ENCODE data around the gene PCDHA11.
"Not testable (repeated sequence)": the region's sequence is repeated elsewhere in the genome, so short reads cannot be mapped to it uniquely, and the experiment has no call there.

PCDHA11 gene

GRCh38 chr5:140842798-140843733 lies 25.7 kb upstream of the PCDHA11 start:
- DNase-seq (ENCODE audit: insufficient read length, low spot score) (no peak), FAIRE-seq (no peak)
- TF ChIP-seq, protein P1, sequence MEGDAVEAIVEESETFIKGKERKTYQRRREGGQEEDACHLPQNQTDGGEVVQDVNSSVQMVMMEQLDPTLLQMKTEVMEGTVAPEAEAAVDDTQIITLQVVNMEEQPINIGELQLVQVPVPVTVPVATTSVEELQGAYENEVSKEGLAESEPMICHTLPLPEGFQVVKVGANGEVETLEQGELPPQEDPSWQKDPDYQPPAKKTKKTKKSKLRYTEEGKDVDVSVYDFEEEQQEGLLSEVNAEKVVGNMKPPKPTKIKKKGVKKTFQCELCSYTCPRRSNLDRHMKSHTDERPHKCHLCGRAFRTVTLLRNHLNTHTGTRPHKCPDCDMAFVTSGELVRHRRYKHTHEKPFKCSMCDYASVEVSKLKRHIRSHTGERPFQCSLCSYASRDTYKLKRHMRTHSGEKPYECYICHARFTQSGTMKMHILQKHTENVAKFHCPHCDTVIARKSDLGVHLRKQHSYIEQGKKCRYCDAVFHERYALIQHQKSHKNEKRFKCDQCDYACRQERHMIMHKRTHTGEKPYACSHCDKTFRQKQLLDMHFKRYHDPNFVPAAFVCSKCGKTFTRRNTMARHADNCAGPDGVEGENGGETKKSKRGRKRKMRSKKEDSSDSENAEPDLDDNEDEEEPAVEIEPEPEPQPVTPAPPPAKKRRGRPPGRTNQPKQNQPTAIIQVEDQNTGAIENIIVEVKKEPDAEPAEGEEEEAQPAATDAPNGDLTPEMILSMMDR (IDR thresholded peaks at IDR 0.05; ENCODE audit: insufficient read depth, missing control alignments) = no peak

DNA sequence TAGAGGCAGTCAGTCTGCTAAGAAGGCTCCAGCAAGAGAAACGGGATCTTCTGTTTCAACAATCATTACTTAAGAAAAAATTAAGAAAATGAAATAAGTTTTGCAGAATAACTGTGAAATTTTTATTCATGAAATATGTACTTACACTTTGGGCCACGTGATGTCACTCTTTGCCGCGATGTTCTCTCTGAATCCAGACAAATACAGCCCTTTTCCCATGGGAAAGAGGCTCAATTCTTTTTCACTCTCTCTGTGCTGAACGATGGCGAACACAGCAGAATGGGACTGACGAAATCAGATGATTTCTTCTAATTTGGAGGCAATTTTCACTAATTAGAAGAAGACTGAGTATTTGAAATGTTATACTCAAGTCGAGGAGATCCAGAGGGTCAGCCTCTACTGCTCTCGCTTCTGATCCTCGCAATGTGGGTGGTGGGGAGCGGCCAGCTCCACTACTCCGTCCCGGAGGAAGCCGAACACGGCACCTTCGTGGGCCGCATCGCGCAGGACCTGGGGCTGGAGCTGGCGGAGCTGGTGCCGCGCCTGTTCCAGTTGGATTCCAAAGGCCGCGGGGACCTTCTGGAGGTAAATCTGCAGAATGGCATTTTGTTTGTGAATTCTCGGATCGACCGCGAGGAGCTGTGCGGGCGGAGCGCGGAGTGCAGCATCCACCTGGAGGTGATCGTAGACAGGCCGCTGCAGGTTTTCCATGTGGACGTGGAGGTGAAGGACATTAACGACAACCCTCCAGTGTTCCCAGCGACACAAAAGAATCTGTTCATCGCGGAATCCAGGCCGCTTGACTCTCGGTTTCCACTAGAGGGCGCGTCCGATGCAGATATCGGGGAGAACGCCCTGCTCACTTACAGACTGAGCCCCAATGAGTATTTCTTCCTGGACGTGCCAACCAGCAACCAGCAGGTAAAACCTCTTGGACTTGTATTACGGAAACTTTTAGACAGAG lies 20.3 kb upstream of the PCDHA11 start, which contains the start of gene PCDHA9:
PCDHA9 (plus strand) TSS at position 244 of the 964 bp plus-strand sequence; CDS start at position 358, 114 bp downstream.
- not testable (repeated sequence) for FAIRE-seq; DNase-seq (ENCODE audit: insufficient read length, low spot score)

- FAIRE-seq = not testable (repeated sequence)
Measured at GRCh38 chr5:140849831-140850634, 18.7 kb upstream of the PCDHA11 start.

GRCh38 chr5:140855772-140856674 lies 12.7 kb upstream of the PCDHA11 start, which contains the start of gene PCDHA10:
TSS of gene PCDHA10 (plus strand) at chr5:140855897. CDS start at chr5:140856049, 152 bp downstream.
- no peak for DNase-seq (ENCODE audit: insufficient read length, low spot score)
- TF ChIP-seq, protein P1 (IDR thresholded peaks at IDR 0.05; ENCODE audit: insufficient read depth, missing control alignments) = no peak
- no peak for FAIRE-seq

More at GRCh38 chr5:140849831-140850634, 18.7 kb upstream of the PCDHA11 start:
- DNase-seq (ENCODE audit: insufficient read length, low spot score) = not testable (repeated sequence)

GRCh38 chr5:140857177-140857986 lies 11.4 kb upstream of the PCDHA11 start:
- TF ChIP-seq, protein P1 (IDR thresholded peaks at IDR 0.05; ENCODE audit: insufficient read depth, missing control alignments) = no peak
- FAIRE-seq (no peak), DNase-seq (ENCODE audit: insufficient read length, low spot score) (no peak)

- FAIRE-seq = no peak
- TF ChIP-seq, protein P1 (IDR thresholded peaks at IDR 0.05; ENCODE audit: insufficient read depth, missing control alignments) = no peak
Measured at GRCh38 chr5:140857987-140858240, 10.8 kb upstream of the PCDHA11 start.

More at GRCh38 chr5:140857987-140858240, 10.8 kb upstream of the PCDHA11 start:
- no peak for DNase-seq (ENCODE audit: insufficient read length, low spot score)
